GM06990 (cell line): ENCODE data around the gene ZNF324.
A peak's percentile ranks its signal among the peaks of the same experiment; 100 is the strongest.

Source experiments
- DNase-seq: peaks from one replicate; pipeline ENCODE4 v3.0.0-alpha.2; 2011; ENCODE audit not compliant: insufficient read length; ENCODE audit errors: extremely low read depth
- H3K27me3 ChIP-seq: replicated peaks from 2 replicates; pipeline ENCODE4 v1.6.0; 2011; ENCODE audit warnings: low read length; ENCODE audit not compliant: control insufficient read depth, insufficient read depth
- H3K36me3 ChIP-seq: 2 replicates; pipeline ENCODE4 v1.5.1; 2011; ENCODE audit warnings: low read length; ENCODE audit not compliant: control insufficient read depth, insufficient read depth
- H3K4me3 ChIP-seq: replicated peaks from 2 replicates; pipeline ENCODE4 v1.5.1; 2011; ENCODE audit warnings: low read depth, mild to moderate bottlenecking, control low read depth, low read length
- CTCF ChIP-seq: IDR thresholded peaks from 2 replicates; pipeline ENCODE4 v1.5.1; 2011; ENCODE audit warnings: low read length, control low read depth, mild to moderate bottlenecking, inconsistent platforms; ENCODE audit not compliant: insufficient read depth, poor library complexity, severe bottlenecking

The ZNF324 gene

GRCh38 chr19:58516246-58516836 lies 49.5 kb downstream of the ZNF324 start:
- Histone ChIP-seq H3K36me3 (peaks cover 9% of the 10 kb centered on the region), H3K27me3 (no peaks in the 10 kb centered on the region), H3K4me3 (no peak overlapping the region)
- no peak for TF ChIP-seq CTCF
- no peak for DNase-seq

GRCh38 chr19:58516964-58517833 lies 50.3 kb downstream of the ZNF324 start:
- TF ChIP-seq CTCF: no peak

GRCh38 chr19:58518256-58519086 lies 51.6 kb downstream of the ZNF324 start:
- TF ChIP-seq CTCF: no peak
- H3K27me3 ChIP-seq: no peaks in the 10 kb centered on the region
- peak overlapping the region; percentile 84 for H3K4me3 ChIP-seq
- DNase-seq: no peak
- peaks cover 9% of the 10 kb centered on the region for H3K36me3 ChIP-seq

More at GRCh38 chr19:58516964-58517833, 50.3 kb downstream of the ZNF324 start:
- Histone ChIP-seq H3K27me3 (no peaks in the 10 kb centered on the region), H3K36me3 (peaks cover 9% of the 10 kb centered on the region), H3K4me3 (no peak overlapping the region)
- DNase-seq: no peak

- TF ChIP-seq CTCF: peak; percentile 49
- peaks cover 9% of the 10 kb centered on the region for H3K36me3 ChIP-seq
- peak overlapping the region; percentile 84 for H3K4me3 ChIP-seq
- no peak for DNase-seq
- H3K27me3 ChIP-seq: no peaks in the 10 kb centered on the region
Measured at GRCh38 chr19:58519087-58519354, 52.1 kb downstream of the ZNF324 start.

GRCh38 chr19:58519355-58520256 lies 52.7 kb downstream of the ZNF324 start, which contains the start of gene ZBTB45:
Gene ZBTB45 (minus strand): TSS chr19:58519810. CDS start chr19:58517673, 2,137 bp downstream.
- peak; percentile 87 for TF ChIP-seq CTCF
- H3K4me3 ChIP-seq: peak within 1 kb of the TSS; percentile 84

More at GRCh38 chr19:58519355-58520256, 52.7 kb downstream of the ZNF324 start, which contains the start of gene ZBTB45:
- Histone ChIP-seq H3K36me3 (peaks cover 9% of the 10 kb centered on the region), H3K27me3 (no peaks in the 10 kb centered on the region)
- DNase-seq: peak; percentile 98
